CD8-positive, alpha-beta memory T cell (primary cell): ENCODE data around the gene CTIF. TPM values are rescaled to one million over a fixed set of nuclear protein-coding genes. Genes with fewer than 3 reads are reported as not detected.
A peak's percentile ranks its signal among the peaks of the same experiment; 100 is the strongest.

Experiments used
- CTCF ChIA-PET: fragments of 350-600 bp; sonication (Branson Sonifier 250); formaldehyde crosslinking; loops from one replicate; lab custom pipeline; 2021; ENCODE audit warnings: antibody characterized with exemption; lab: Charles Lee
- POLR2A ChIA-PET: fragments of 350-600 bp; sonication (Branson Sonifier 250); formaldehyde crosslinking; loops from one replicate; lab custom pipeline; 2021; ENCODE audit warnings: antibody characterized with exemption; lab: Charles Lee
- DNase-seq, 5 donors: peaks; one replicate each; pipeline versions ENCODE4 v3.0.0 to v3.0.0-alpha.2; 2020 to 2022; ENCODE audit warnings: mixed read lengths in 1 of 5
- H3K27ac ChIP-seq: one replicate; pipeline ENCODE4 v1.7.0; 2013; ENCODE audit warnings: low read depth, mild to moderate bottlenecking, low read length, moderate library complexity
- H3K27me3 ChIP-seq: 2 replicates; pipeline ENCODE4 v1.7.0; 2013; ENCODE audit warnings: low read length, mild to moderate bottlenecking; ENCODE audit not compliant: insufficient read depth, poor library complexity, severe bottlenecking
- H3K36me3 ChIP-seq: 2 replicates; pipeline ENCODE4 v1.7.0; 2013; ENCODE audit warnings: mild to moderate bottlenecking, low read length, moderate library complexity; ENCODE audit not compliant: insufficient read depth
- H3K4me1 ChIP-seq: 2 replicates; pipeline ENCODE4 v1.7.0; 2013; ENCODE audit warnings: mild to moderate bottlenecking, low read length, moderate library complexity; ENCODE audit not compliant: insufficient read depth
- H3K4me3 ChIP-seq: 2 replicates; pipeline ENCODE4 v1.7.0; 2013; ENCODE audit warnings: mild to moderate bottlenecking, low read length
- H3K9me3 ChIP-seq: 2 replicates; pipeline ENCODE4 v1.7.0; 2013; ENCODE audit warnings: mild to moderate bottlenecking, low read length
- H3K27ac Mint-ChIP-seq, 8 donors: one replicate each; pipeline ENCODE4 v1.8.0; 2020 to 2021; ENCODE audit warnings: mixed read lengths in 8 of 8, mild to moderate bottlenecking in 6 of 8, inconsistent platforms in 3 of 8, moderate library complexity in 3 of 8
- H3K27me3 Mint-ChIP-seq, 2 donors: one replicate each; pipeline ENCODE4 v1.8.0; 2020 to 2021; ENCODE audit warnings: mixed read lengths in 2 of 2, mild to moderate bottlenecking in 1 of 2, moderate library complexity in 1 of 2
- H3K36me3 Mint-ChIP-seq, 3 donors: one replicate each; pipeline ENCODE4 v1.8.0; 2020 to 2021; ENCODE audit warnings: mixed read lengths in 3 of 3, inconsistent platforms in 1 of 3, mild to moderate bottlenecking in 1 of 3
- H3K4me1 Mint-ChIP-seq, 3 donors: one replicate each; pipeline ENCODE4 v1.8.0; 2020 to 2021; ENCODE audit warnings: mixed read lengths in 3 of 3, inconsistent platforms in 1 of 3, mild to moderate bottlenecking in 1 of 3
- H3K4me3 Mint-ChIP-seq, 7 donors: one replicate each; pipeline ENCODE4 v1.8.0; 2020 to 2021; ENCODE audit warnings: mixed read lengths in 7 of 7, mild to moderate bottlenecking in 6 of 7, moderate library complexity in 4 of 7, inconsistent platforms in 2 of 7
- H3K9me3 Mint-ChIP-seq, 5 donors: one replicate each; pipeline ENCODE4 v1.8.0; 2020 to 2022; ENCODE audit warnings: mixed read lengths in 5 of 5, mild to moderate bottlenecking in 3 of 5, moderate library complexity in 2 of 5, inconsistent platforms in 1 of 5
- polyA plus RNA-seq: library from polyadenylated mRNA; unstranded; fragments of 300-500 nt; fragmentation: Illumina TruSeq; gene quantifications from one replicate; pipeline ENCODE4 v1.2.3, GENCODE V29; 2021
- total RNA-seq, 2 experiments: library from RNA; stranded (reverse); gene quantifications; one replicate each; pipeline ENCODE4 v1.2.3, GENCODE V29; 2021

CTIF gene
- total and polyA plus RNA-seq, 3 experiments from 2014 or later, result 0.89 to 4.8 (median 4.2) TPM

- DNase-seq, result no peak
- Histone ChIP-seq H3K4me3 (no peak overlapping the region), H3K4me1 (no peaks in the 10 kb centered on the region), H3K9me3 (no peaks in the 10 kb centered on the region), H3K36me3 (no peaks in the 10 kb centered on the region), H3K27me3 (no peaks in the 10 kb centered on the region), H3K27ac (no peak overlapping the region)
- no peaks in the 10 kb centered on the region for H3K27me3 Mint-ChIP-seq
- no peak overlapping the region for H3K4me3 Mint-ChIP-seq
- CTCF ChIA-PET, result no interaction called here
- H3K36me3 Mint-ChIP-seq, result no peaks in the 10 kb centered on the region
- no peaks in the 10 kb centered on the region for H3K9me3 Mint-ChIP-seq
- POLR2A ChIA-PET, result no interaction called here
- H3K27ac Mint-ChIP-seq, result peak overlapping the region in 1 of 8 donors; percentile 52
- H3K4me1 Mint-ChIP-seq, result no peaks in the 10 kb centered on the region
These were observed 81.2 kb downstream of the CTIF start for GRCh38 chr18:48620071-48620470.

DNA sequence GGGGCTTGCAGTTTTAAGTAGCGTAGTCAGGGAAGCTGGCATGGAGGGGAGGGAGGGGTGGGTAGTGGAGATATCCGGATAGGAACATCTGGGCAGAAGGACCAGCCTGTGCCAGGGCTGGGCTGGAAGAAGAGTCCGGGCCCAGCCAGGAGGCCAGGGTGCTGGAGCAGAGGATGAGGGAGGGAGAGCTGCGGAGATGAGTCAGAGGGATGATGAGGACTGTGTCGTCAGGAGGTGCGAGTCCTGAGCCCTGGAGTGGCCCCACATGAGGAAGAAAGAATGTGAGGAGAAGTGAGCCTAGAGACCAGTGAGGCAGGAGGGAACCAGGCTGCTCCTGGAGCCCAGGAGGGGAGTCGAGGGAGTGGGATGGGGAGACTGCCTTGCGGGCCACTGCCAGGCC, 82.4 kb downstream of the CTIF start:
- ChIA-PET CTCF (no interaction called here), POLR2A (no interaction called here)
- no peaks in the 10 kb centered on the region for H3K36me3 Mint-ChIP-seq
- Histone ChIP-seq H3K4me3 (no peak overlapping the region), H3K27me3 (no peaks in the 10 kb centered on the region), H3K9me3 (no peaks in the 10 kb centered on the region), H3K36me3 (no peaks in the 10 kb centered on the region), H3K4me1 (no peaks in the 10 kb centered on the region), H3K27ac (no peak overlapping the region)
- H3K4me1 Mint-ChIP-seq, result no peaks in the 10 kb centered on the region
- no peaks in the 10 kb centered on the region for H3K27me3 Mint-ChIP-seq
- H3K4me3 Mint-ChIP-seq, result no peak overlapping the region
- no peak for DNase-seq
- H3K27ac Mint-ChIP-seq, result peak overlapping the region in 1 of 8 donors; percentile 45
- no peaks in the 10 kb centered on the region for H3K9me3 Mint-ChIP-seq

GRCh38 chr18:48621815-48622555, 83.2 kb downstream of the CTIF start:
- Histone ChIP-seq H3K27ac (no peak overlapping the region), H3K27me3 (no peaks in the 10 kb centered on the region), H3K4me1 (no peaks in the 10 kb centered on the region), H3K9me3 (no peaks in the 10 kb centered on the region), H3K4me3 (no peak overlapping the region), H3K36me3 (no peaks in the 10 kb centered on the region)
- H3K27ac Mint-ChIP-seq, result peak overlapping the region in 2 of 8 donors; percentile 38 to 51
- H3K4me1 Mint-ChIP-seq, result no peaks in the 10 kb centered on the region
- CTCF ChIA-PET, result no interaction called here
- no peak overlapping the region for H3K4me3 Mint-ChIP-seq
- DNase-seq, result no peak
- POLR2A ChIA-PET, result no interaction called here
- no peaks in the 10 kb centered on the region for H3K36me3 Mint-ChIP-seq
- H3K9me3 Mint-ChIP-seq, result no peaks in the 10 kb centered on the region
- peaks cover 0 to under 1% of the 10 kb centered on the region in 2 donors for H3K27me3 Mint-ChIP-seq

GRCh38 chr18:48622911-48623431, 84.1 kb downstream of the CTIF start:
- Histone ChIP-seq H3K36me3 (no peaks in the 10 kb centered on the region), H3K4me3 (no peak overlapping the region), H3K4me1 (no peaks in the 10 kb centered on the region), H3K27me3 (no peaks in the 10 kb centered on the region), H3K9me3 (no peaks in the 10 kb centered on the region), H3K27ac (no peak overlapping the region)
- POLR2A ChIA-PET, result no interaction called here
- no peak for DNase-seq
- H3K4me3 Mint-ChIP-seq, result no peak overlapping the region
- peaks cover 2 to 4% of the 10 kb centered on the region in 2 donors for H3K27me3 Mint-ChIP-seq
- no peaks in the 10 kb centered on the region for H3K4me1 Mint-ChIP-seq
- H3K36me3 Mint-ChIP-seq, result no peaks in the 10 kb centered on the region
- no peaks in the 10 kb centered on the region for H3K9me3 Mint-ChIP-seq
- no peak overlapping the region for H3K27ac Mint-ChIP-seq
- CTCF ChIA-PET, result no interaction called here

DNA sequence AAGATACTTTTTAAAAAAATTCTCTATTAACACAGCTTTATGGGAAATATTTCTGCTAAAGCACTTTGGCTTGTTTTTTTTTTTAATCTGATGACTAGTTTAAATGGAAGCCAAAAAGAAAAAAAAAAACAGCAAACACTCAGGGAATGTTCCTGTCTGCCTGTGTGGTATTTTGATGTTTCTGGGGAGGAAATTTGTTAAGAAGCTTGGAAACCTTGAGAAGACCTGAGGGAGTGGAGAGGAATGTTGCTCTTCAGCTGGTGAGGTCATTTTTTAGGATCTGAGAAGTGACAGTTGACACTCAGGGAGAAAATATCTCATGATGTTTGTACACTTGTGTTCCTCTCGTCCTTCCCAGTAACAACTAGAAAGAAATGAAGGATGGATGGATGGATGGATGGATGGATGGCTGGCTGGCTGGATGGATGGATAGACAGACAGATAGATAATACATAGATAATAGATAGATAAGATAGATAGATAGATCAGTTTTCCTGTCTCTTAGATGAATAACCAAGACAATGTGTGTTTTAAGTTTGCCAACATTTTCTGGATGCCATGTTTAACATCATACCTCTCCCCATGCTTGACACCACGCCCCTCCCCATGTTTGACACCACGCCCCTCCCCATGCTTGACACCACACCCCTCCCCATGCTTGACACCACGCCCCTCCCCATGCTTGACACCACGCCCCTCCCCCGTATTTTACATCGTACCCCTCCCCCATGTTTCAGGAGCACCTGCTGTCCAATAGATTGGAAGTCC, 84.8 kb downstream of the CTIF start:
- Histone ChIP-seq H3K27ac (no peak overlapping the region), H3K4me3 (no peak overlapping the region), H3K36me3 (no peaks in the 10 kb centered on the region), H3K4me1 (no peaks in the 10 kb centered on the region), H3K9me3 (no peaks in the 10 kb centered on the region), H3K27me3 (no peaks in the 10 kb centered on the region)
- no peaks in the 10 kb centered on the region for H3K36me3 Mint-ChIP-seq
- H3K27me3 Mint-ChIP-seq, result peaks cover 2 to 4% of the 10 kb centered on the region in 2 donors
- no peak overlapping the region for H3K4me3 Mint-ChIP-seq
- no peak for DNase-seq
- POLR2A ChIA-PET, result no interaction called here
- H3K4me1 Mint-ChIP-seq, result no peaks in the 10 kb centered on the region
- H3K9me3 Mint-ChIP-seq, result no peaks in the 10 kb centered on the region
- CTCF ChIA-PET, result no interaction called here
- H3K27ac Mint-ChIP-seq, result no peak overlapping the region

DNA sequence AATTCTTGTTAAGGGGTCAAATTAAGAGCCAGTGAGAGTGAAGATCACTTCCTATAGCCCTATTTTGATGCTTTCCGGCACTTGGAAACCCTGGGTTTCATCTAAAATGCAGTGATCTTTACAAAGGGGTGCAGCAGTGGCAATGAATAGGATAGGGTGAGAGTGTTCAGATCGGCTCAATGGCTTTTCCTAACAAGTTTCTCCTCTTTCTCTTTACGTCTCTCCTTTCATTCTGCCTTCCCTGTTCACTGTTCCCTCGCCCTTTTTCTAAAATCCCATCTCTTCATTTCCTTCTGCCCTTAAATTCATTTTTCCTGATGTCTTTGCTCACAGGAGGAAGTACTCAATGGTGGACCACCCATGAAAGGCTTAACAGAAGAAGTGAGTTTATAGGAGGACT, 86.0 kb downstream of the CTIF start:
- Histone ChIP-seq H3K4me1 (no peaks in the 10 kb centered on the region), H3K9me3 (no peaks in the 10 kb centered on the region), H3K27me3 (no peaks in the 10 kb centered on the region), H3K4me3 (no peak overlapping the region), H3K36me3 (no peaks in the 10 kb centered on the region), H3K27ac (no peak overlapping the region)
- Mint-ChIP-seq H3K9me3 (no peaks in the 10 kb centered on the region), H3K4me1 (no peaks in the 10 kb centered on the region), H3K4me3 (no peak overlapping the region), H3K27me3 (peaks cover 2 to 4% of the 10 kb centered on the region in 2 donors), H3K36me3 (no peaks in the 10 kb centered on the region), H3K27ac (no peak overlapping the region)
- ChIA-PET CTCF (interaction anchor here (0.6 kb wide), 2 partner anchors 531 to 1581 kb away, joined by 3 to 6 read pairs; no protein-coding TSS in a partner anchor), POLR2A (no interaction called here)
- no peak for DNase-seq

- H3K27ac Mint-ChIP-seq, result no peak overlapping the region
- ChIA-PET POLR2A (no interaction called here), CTCF (no interaction called here)
- no peak for DNase-seq
- H3K27me3 Mint-ChIP-seq, result peaks cover 2 to 8% of the 10 kb centered on the region in 2 donors
- H3K4me3 Mint-ChIP-seq, result no peak overlapping the region
- Histone ChIP-seq H3K36me3 (no peaks in the 10 kb centered on the region), H3K27me3 (no peaks in the 10 kb centered on the region), H3K27ac (no peak overlapping the region), H3K9me3 (no peaks in the 10 kb centered on the region), H3K4me3 (no peak overlapping the region), H3K4me1 (no peaks in the 10 kb centered on the region)
- H3K9me3 Mint-ChIP-seq, result no peaks in the 10 kb centered on the region
- H3K4me1 Mint-ChIP-seq, result no peaks in the 10 kb centered on the region
- no peaks in the 10 kb centered on the region for H3K36me3 Mint-ChIP-seq
These were observed 88.4 kb downstream of the CTIF start for GRCh38 chr18:48627216-48627615.

DNA sequence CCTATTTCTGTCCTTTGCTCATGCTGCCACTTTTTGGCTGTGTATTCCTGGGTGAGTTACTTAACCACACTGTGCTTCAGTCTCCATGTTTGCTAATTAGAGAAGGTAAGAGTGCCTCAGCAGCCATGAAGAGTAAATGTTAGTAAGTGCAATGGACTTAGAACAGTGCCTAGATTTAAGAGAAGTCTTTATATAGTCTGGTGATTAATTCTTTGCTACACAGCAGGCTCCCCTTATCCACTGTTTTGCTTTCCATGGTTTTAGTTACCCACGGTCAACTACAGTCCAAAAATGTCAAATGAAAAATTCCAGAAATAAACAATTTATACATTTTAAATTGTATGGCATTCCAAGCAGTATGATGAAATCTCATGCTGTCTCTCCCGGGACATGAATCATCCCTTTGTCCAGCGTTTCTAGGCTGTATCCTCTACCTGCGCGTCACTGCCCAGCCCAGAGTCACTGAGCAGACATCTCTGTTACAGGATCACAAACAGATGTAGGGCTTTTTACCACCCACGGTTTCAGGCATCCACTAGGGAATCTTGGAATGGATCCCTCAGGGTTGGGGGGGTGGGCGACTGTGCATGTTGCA, 91.0 kb downstream of the CTIF start:
- H3K4me1 ChIP-seq, result no peaks in the 10 kb centered on the region
- ChIA-PET POLR2A (no interaction called here), CTCF (no interaction called here)
- no peak overlapping the region for H3K4me3 ChIP-seq
- H3K27me3 ChIP-seq, result no peaks in the 10 kb centered on the region
- Mint-ChIP-seq H3K27ac (no peak overlapping the region), H3K4me1 (no peaks in the 10 kb centered on the region), H3K36me3 (no peaks in the 10 kb centered on the region), H3K4me3 (no peak overlapping the region), H3K27me3 (peaks cover 4 to 12% of the 10 kb centered on the region in 2 donors), H3K9me3 (no peaks in the 10 kb centered on the region)
- H3K9me3 ChIP-seq, result no peaks in the 10 kb centered on the region
- no peak for DNase-seq
- no peaks in the 10 kb centered on the region for H3K36me3 ChIP-seq
- H3K27ac ChIP-seq, result no peak overlapping the region
